H1 (cell line): ENCODE measurements around the gene PANX1. TPM values are rescaled to one million over a fixed set of nuclear protein-coding genes. Genes with fewer than 3 reads are reported as not detected.

Source experiments
- polyA plus RNA-seq, 7 experiments: library from polyadenylated mRNA; depleted of rRNA in 3 of 7; stranded (reverse) in 5 of 7; unstranded in 2 of 7; fragments of >200 nt in 5 of 7; fragments of 200-250 nt in 2 of 7; gene quantifications; 1 replicate in 5 of 7; 2 replicates in 1 of 7; 4 replicates in 1 of 7; pipeline versions ENCODE4 v1.2.1 to v1.2.3, GENCODE V29; 2011 to 2013; ENCODE audit warnings: missing spikeins in 2 of 7, mixed read lengths in 2 of 7
- total RNA-seq: library from RNA; stranded (reverse); fragmentation: NEBNext Ultra II Directional; extraction: Animal tissue kit (Norgen Biotek cat#: 25700); gene quantifications from 2 replicates; pipeline ENCODE4 v1.2.1, GENCODE V29; 2021
- TF ChIP-seq, protein P1 (sequence below): fragments of 300-600 bp; sonication (generic); IDR thresholded peaks from 2 replicates; pipeline ENCODE4 v1.7.1; 2012; ENCODE audit warnings: low read length, moderate library complexity, mild to moderate bottlenecking, inconsistent platforms; ENCODE audit not compliant: insufficient replicate concordance

Gene PANX1
- total and polyA plus RNA-seq, 2 of the 8 experiments (the other 6 are each of a cell fraction or from before 2014, with no cell fraction given) = 15.9 to 35.2 TPM

DNA sequence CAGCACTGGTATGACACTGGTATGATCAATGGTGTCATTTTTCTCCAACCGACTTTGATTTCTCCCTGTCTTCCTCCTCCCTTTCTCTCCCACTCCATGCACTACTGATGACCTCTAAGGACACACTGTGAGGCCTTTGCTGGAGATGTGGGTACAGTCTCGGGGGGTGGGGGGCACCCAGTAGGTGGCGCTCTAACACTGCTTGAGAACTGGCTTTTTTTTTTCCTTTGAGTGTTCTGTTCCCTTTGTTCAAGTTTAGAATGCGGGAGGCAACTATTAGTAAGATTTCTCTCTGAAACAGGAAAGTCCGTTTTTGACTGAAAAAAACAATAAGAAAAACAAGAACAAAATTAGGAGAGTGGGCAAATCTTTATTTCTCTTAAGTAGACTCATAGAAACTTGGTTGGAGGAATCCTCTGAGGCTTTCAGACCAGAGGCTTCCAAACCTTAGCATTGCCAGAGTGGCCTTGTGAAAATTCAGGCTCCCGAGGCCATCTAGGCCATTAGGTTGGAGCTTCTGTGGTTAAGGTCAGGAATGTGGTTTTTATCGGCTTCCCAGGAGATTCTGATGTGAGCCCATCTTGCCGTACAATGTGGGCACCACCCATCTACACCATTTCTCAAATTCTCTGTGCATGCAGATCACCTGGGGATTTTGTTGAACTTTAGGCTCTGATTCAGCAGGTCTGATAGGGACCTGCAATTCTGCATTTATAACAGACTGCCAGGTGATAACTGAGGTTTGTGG lies 43.2 kb downstream of the PANX1 start (continued):
- TF ChIP-seq, protein P1, sequence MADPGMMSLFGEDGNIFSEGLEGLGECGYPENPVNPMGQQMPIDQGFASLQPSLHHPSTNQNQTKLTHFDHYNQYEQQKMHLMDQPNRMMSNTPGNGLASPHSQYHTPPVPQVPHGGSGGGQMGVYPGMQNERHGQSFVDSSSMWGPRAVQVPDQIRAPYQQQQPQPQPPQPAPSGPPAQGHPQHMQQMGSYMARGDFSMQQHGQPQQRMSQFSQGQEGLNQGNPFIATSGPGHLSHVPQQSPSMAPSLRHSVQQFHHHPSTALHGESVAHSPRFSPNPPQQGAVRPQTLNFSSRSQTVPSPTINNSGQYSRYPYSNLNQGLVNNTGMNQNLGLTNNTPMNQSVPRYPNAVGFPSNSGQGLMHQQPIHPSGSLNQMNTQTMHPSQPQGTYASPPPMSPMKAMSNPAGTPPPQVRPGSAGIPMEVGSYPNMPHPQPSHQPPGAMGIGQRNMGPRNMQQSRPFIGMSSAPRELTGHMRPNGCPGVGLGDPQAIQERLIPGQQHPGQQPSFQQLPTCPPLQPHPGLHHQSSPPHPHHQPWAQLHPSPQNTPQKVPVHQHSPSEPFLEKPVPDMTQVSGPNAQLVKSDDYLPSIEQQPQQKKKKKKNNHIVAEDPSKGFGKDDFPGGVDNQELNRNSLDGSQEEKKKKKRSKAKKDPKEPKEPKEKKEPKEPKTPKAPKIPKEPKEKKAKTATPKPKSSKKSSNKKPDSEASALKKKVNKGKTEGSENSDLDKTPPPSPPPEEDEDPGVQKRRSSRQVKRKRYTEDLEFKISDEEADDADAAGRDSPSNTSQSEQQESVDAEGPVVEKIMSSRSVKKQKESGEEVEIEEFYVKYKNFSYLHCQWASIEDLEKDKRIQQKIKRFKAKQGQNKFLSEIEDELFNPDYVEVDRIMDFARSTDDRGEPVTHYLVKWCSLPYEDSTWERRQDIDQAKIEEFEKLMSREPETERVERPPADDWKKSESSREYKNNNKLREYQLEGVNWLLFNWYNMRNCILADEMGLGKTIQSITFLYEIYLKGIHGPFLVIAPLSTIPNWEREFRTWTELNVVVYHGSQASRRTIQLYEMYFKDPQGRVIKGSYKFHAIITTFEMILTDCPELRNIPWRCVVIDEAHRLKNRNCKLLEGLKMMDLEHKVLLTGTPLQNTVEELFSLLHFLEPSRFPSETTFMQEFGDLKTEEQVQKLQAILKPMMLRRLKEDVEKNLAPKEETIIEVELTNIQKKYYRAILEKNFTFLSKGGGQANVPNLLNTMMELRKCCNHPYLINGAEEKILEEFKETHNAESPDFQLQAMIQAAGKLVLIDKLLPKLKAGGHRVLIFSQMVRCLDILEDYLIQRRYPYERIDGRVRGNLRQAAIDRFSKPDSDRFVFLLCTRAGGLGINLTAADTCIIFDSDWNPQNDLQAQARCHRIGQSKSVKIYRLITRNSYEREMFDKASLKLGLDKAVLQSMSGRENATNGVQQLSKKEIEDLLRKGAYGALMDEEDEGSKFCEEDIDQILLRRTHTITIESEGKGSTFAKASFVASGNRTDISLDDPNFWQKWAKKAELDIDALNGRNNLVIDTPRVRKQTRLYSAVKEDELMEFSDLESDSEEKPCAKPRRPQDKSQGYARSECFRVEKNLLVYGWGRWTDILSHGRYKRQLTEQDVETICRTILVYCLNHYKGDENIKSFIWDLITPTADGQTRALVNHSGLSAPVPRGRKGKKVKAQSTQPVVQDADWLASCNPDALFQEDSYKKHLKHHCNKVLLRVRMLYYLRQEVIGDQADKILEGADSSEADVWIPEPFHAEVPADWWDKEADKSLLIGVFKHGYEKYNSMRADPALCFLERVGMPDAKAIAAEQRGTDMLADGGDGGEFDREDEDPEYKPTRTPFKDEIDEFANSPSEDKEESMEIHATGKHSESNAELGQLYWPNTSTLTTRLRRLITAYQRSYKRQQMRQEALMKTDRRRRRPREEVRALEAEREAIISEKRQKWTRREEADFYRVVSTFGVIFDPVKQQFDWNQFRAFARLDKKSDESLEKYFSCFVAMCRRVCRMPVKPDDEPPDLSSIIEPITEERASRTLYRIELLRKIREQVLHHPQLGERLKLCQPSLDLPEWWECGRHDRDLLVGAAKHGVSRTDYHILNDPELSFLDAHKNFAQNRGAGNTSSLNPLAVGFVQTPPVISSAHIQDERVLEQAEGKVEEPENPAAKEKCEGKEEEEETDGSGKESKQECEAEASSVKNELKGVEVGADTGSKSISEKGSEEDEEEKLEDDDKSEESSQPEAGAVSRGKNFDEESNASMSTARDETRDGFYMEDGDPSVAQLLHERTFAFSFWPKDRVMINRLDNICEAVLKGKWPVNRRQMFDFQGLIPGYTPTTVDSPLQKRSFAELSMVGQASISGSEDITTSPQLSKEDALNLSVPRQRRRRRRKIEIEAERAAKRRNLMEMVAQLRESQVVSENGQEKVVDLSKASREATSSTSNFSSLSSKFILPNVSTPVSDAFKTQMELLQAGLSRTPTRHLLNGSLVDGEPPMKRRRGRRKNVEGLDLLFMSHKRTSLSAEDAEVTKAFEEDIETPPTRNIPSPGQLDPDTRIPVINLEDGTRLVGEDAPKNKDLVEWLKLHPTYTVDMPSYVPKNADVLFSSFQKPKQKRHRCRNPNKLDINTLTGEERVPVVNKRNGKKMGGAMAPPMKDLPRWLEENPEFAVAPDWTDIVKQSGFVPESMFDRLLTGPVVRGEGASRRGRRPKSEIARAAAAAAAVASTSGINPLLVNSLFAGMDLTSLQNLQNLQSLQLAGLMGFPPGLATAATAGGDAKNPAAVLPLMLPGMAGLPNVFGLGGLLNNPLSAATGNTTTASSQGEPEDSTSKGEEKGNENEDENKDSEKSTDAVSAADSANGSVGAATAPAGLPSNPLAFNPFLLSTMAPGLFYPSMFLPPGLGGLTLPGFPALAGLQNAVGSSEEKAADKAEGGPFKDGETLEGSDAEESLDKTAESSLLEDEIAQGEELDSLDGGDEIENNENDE = peak; percentile 34
